HCT116 (cell line): ENCODE results near the gene ZDHHC14. TPM values are rescaled to one million over a fixed set of nuclear protein-coding genes. Genes with fewer than 3 reads are reported as not detected.

ENCODE experiments used
- ATAC-seq: fragments of 200-7000 bp; cut with Tn5 transposase; 2 replicates; pipeline ENCODE4 v1.9.1; 2020; ENCODE audit warnings: mild to moderate bottlenecking, moderate library complexity
- BruUV-seq: library from RNA; stranded (reverse); fragments of 400-500 nt; replicated peaks from 2 replicates; lab custom pipeline; 2021; lab: Mats Ljungman, UMichigan
- CTCF ChIA-PET: fragments of 300-600 bp; sonication (Branson Sonifier 250); formaldehyde crosslinking; loops from one replicate; lab custom pipeline; 2021; ENCODE audit warnings: antibody characterized with exemption; lab: Charles Lee
- POLR2A ChIA-PET: fragments of 300-600, 350-600 bp; sonication (Branson Sonifier 250); formaldehyde crosslinking; loops from one replicate; lab custom pipeline; 2021; ENCODE audit warnings: antibody characterized with exemption; lab: Charles Lee
- RAD21 ChIA-PET, 2 experiments: fragments of 300-600 bp; sonication (Branson Sonifier 250); formaldehyde crosslinking; loops; one replicate each; lab custom pipeline; 2023; ENCODE audit warnings: low total read pairs in 2 of 2; ENCODE audit not compliant: uncharacterized antibody in 2 of 2, unreplicated experiment in 2 of 2, low non-redundant PET in 1 of 2; lab: Charles Lee
- DNase-seq: peaks from one replicate; pipeline ENCODE4 v3.0.0-alpha.2; 2010; ENCODE audit warnings: low read depth, low spot score
- H2AFZ ChIP-seq: fragments of 200-600 bp; shearing (Covaris generic), sonication (generic); 2 replicates; pipeline ENCODE4 v1.6.1; 2017; ENCODE audit warnings: low read depth, mixed run types, mixed read lengths, antibody characterized with exemption, low read length; ENCODE audit not compliant: poor library complexity, severe bottlenecking
- H3K27ac ChIP-seq: 2 replicates; pipeline ENCODE4 v1.5.1; 2012; ENCODE audit warnings: low read depth, low read length
- H3K27me3 ChIP-seq: fragments of 200-600 bp; sonication (generic); 2 replicates; pipeline ENCODE4 v1.6.1; 2016; ENCODE audit warnings: mixed run types, low read length, mixed read lengths; ENCODE audit not compliant: insufficient read depth
- H3K36me3 ChIP-seq, 2 experiments: fragments of 200-500 bp in 1 of 2; fragments of 200-600 bp in 1 of 2; sonication (Bioruptor generic) in 1 of 2; sonication (generic) in 1 of 2; 2 replicates each; pipeline versions ENCODE4 v1.5.1 to v1.6.1; 2014 to 2016; ENCODE audit warnings: low read length in 2 of 2, inconsistent platforms in 1 of 2, mixed read lengths in 1 of 2, mixed run types in 1 of 2; ENCODE audit not compliant: insufficient read depth in 2 of 2, control insufficient read depth in 1 of 2
- H3K4me1 ChIP-seq, 2 experiments: fragments of 200-600 bp in 1 of 2; sonication (generic) in 1 of 2; 2 replicates each; pipeline versions ENCODE4 v1.5.1 to v1.6.1; 2012 to 2017; ENCODE audit warnings: low read length in 2 of 2, inconsistent platforms in 1 of 2, mild to moderate bottlenecking in 1 of 2, mixed read lengths in 1 of 2, mixed run types in 1 of 2, moderate library complexity in 1 of 2; ENCODE audit not compliant: insufficient read depth in 2 of 2, control insufficient read depth in 1 of 2
- H3K4me2 ChIP-seq: fragments of 200-600 bp; sonication (generic); 2 replicates; pipeline ENCODE4 v1.6.1; 2017; ENCODE audit warnings: mixed run types, low read length, mixed read lengths
- H3K4me3 ChIP-seq, 2 experiments: fragments of 200-600 bp in 1 of 2; sonication (generic) in 1 of 2; replicated peaks in 1 of 2; 2 replicates each; pipeline ENCODE4 v1.5.1; 2011 to 2016; ENCODE audit warnings: low read length in 2 of 2, control low read depth in 1 of 2, low read depth in 1 of 2, mild to moderate bottlenecking in 1 of 2, mixed read lengths in 1 of 2, mixed run types in 1 of 2
- H3K79me2 ChIP-seq: fragments of 200-600 bp; sonication (generic); 2 replicates; pipeline ENCODE4 v1.6.1; 2017; ENCODE audit warnings: mild to moderate bottlenecking, mixed run types, low read length, moderate library complexity, mixed read lengths; ENCODE audit not compliant: insufficient read depth
- H3K9ac ChIP-seq: fragments of 200-600 bp; sonication (generic); 2 replicates; pipeline ENCODE4 v1.6.1; 2016; ENCODE audit warnings: low read length, mixed read lengths
- H3K9me2 ChIP-seq: fragments of 200-600 bp; sonication (generic), shearing (Covaris generic); 2 replicates; pipeline ENCODE4 v1.6.1; 2017; ENCODE audit warnings: mixed run types, mild to moderate bottlenecking, moderate library complexity; ENCODE audit not compliant: insufficient read depth
- H3K9me3 ChIP-seq, 2 experiments: fragments of 200-500 bp in 1 of 2; fragments of 200-600 bp in 1 of 2; sonication (Bioruptor generic) in 1 of 2; sonication (generic) in 1 of 2; 2 replicates each; pipeline ENCODE4 v1.6.1; 2014 to 2017; ENCODE audit warnings: low read length in 2 of 2, mixed read lengths in 2 of 2, inconsistent platforms in 1 of 2, low read depth in 1 of 2, mild to moderate bottlenecking in 1 of 2, mixed run types in 1 of 2, moderate library complexity in 1 of 2; ENCODE audit not compliant: control insufficient read depth in 1 of 2, insufficient read depth in 1 of 2
- H4K20me1 ChIP-seq: fragments of 200-600 bp; sonication (generic), shearing (Covaris generic); 2 replicates; pipeline ENCODE4 v1.6.1; 2017; ENCODE audit warnings: mixed run types, mild to moderate bottlenecking, moderate library complexity; ENCODE audit not compliant: insufficient read depth
- CEBPB ChIP-seq: IDR thresholded peaks from 2 replicates; pipeline ENCODE4 v1.6.1; 2012; ENCODE audit warnings: low read depth
- EGR1 ChIP-seq: IDR thresholded peaks from 2 replicates; pipeline ENCODE4 v1.6.1; 2012; ENCODE audit warnings: low read depth
- EZH2 ChIP-seq: fragments of 200-600 bp; sonication (generic); IDR thresholded peaks from 2 replicates; pipeline ENCODE4 v1.6.1; 2017; ENCODE audit warnings: antibody characterized with exemption, mixed run types
- SIN3A ChIP-seq: IDR thresholded peaks from 2 replicates; pipeline ENCODE4 v1.6.1; 2012; ENCODE audit warnings: low read depth
- ZFX ChIP-seq: fragments of 450-650 bp; IDR thresholded peaks from 2 replicates; pipeline ENCODE4 v1.6.1; 2017
- intact Hi-C: fragments of 100-400 bp; cut with micrococcal nuclease; formaldehyde crosslinking; loops from 2 replicates; pipeline ENCODE4 v1.10.0; 2022
- total RNA-seq: library from RNA; stranded (reverse); gene quantifications from one replicate; pipeline ENCODE4 v1.2.1, GENCODE V29; 2021; ENCODE audit not compliant: unreplicated experiment

Gene ZDHHC14
- total RNA-seq, 1 experiment from 2014 or later, result 5.3 TPM

DNA sequence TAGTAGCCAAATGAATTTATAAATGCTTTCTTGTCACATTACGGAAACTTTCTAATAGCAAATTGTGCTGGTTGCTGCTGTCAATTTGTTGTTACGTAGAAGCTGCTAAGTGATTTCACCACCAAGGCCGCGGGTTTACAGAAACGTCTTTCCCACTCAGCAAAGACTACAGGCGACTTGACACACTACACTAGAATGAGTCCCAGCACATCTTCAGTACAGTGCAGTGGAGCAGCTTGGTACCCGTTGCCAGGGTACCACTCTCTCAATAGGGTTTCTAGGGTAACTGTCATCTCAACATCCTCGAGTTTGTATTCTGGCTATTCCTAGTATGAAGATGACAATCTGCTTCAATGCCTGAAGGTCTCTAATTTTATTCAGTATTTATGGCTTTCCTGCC, 22.7 kb upstream of the ZDHHC14 start:
- ChIA-PET RAD21 (no interaction called here), POLR2A (no interaction called here), CTCF (no interaction called here)
- no peaks in the 10 kb centered on the region for H3K36me3 ChIP-seq
- H3K27me3 ChIP-seq, result no peaks in the 10 kb centered on the region
- H3K27ac ChIP-seq, result no peak overlapping the region
- no TSS peak for BruUV-seq
- H3K9ac ChIP-seq, result no peak overlapping the region
- H3K79me2 ChIP-seq, result no peaks in the 10 kb centered on the region
- intact Hi-C loops, result no loop called here
- H3K4me2 ChIP-seq, result no peak overlapping the region
- H3K4me1 ChIP-seq, result no peaks in the 10 kb centered on the region
- no peaks in the 10 kb centered on the region for H3K9me3 ChIP-seq
- DNase-seq (no peak), ATAC-seq (no peak)
- H3K9me2 ChIP-seq, result no peaks in the 10 kb centered on the region
- H4K20me1 ChIP-seq, result no peaks in the 10 kb centered on the region
- H2AFZ ChIP-seq, result no peak overlapping the region
- TF ChIP-seq CEBPB (no peak), ZFX (no peak), EZH2 (no peak), EGR1 (no peak)
- TF ChIP-seq, all 23 proteins: peak for 0
- H3K4me3 ChIP-seq, result no peak overlapping the region

GRCh38 chr6:157361886-157362285, 19.1 kb upstream of the ZDHHC14 start:
- TF ChIP-seq SIN3A, result no peak
- no peak overlapping the region for H3K9ac ChIP-seq
- no peak for DNase-seq
- no peaks in the 10 kb centered on the region for H3K4me1 ChIP-seq
- no peak overlapping the region for H3K4me3 ChIP-seq
- no peak for ATAC-seq
- RAD21 ChIA-PET, result no interaction called here
- no peak overlapping the region for H3K4me2 ChIP-seq
- no TSS peak for BruUV-seq
- H3K9me3 ChIP-seq, result no peaks in the 10 kb centered on the region
- CTCF ChIA-PET, result no interaction called here
- H3K9me2 ChIP-seq, result no peaks in the 10 kb centered on the region
- no peak overlapping the region for H3K27ac ChIP-seq
- no peaks in the 10 kb centered on the region for H3K79me2 ChIP-seq
- POLR2A ChIA-PET, result no interaction called here
- no peaks in the 10 kb centered on the region for H3K27me3 ChIP-seq
- no peaks in the 10 kb centered on the region for H4K20me1 ChIP-seq
- H3K36me3 ChIP-seq, result no peaks in the 10 kb centered on the region
- intact Hi-C loops, result no loop called here
- H2AFZ ChIP-seq, result no peak overlapping the region
